MM.1S (cell line): ENCODE results near the gene ZBTB7C.

ENCODE experiments used
- DNase-seq: peaks from one replicate; pipeline ENCODE4 v3.0.0-alpha.2; 2015
- H2AFZ ChIP-seq: fragments of 300-600 bp; sonication (generic); 2 replicates; pipeline ENCODE4 v1.6.0; 2016; ENCODE audit warnings: antibody characterized with exemption, low read length
- H3F3A ChIP-seq: fragments of 300-600 bp; sonication (generic); 2 replicates; pipeline ENCODE4 v1.6.1; 2016; ENCODE audit warnings: mild to moderate bottlenecking, antibody characterized with exemption, low read length, moderate library complexity, mixed read lengths; ENCODE audit not compliant: insufficient read depth
- H3K27ac ChIP-seq: fragments of 300-600 bp; sonication (generic); 2 replicates; pipeline ENCODE4 v1.5.1; 2016; ENCODE audit warnings: mild to moderate bottlenecking, low read length
- H3K27me3 ChIP-seq: fragments of 300-600 bp; sonication (generic); replicated peaks from 2 replicates; pipeline ENCODE4 v1.6.0; 2016; ENCODE audit warnings: low read length; ENCODE audit not compliant: insufficient read depth
- H3K36me3 ChIP-seq: fragments of 300-600 bp; sonication (generic); replicated peaks from 2 replicates; pipeline ENCODE4 v1.6.1; 2016; ENCODE audit warnings: mild to moderate bottlenecking, low read length, mixed read lengths; ENCODE audit not compliant: insufficient read depth
- H3K4me1 ChIP-seq: fragments of 300-600 bp; sonication (generic); 2 replicates; pipeline ENCODE4 v1.6.1; 2016; ENCODE audit warnings: low read length, mixed read lengths
- H3K4me2 ChIP-seq: fragments of 300-600 bp; sonication (generic); 2 replicates; pipeline ENCODE4 v1.6.0; 2016; ENCODE audit warnings: low read depth, low read length
- H3K4me3 ChIP-seq: fragments of 300-600 bp; sonication (generic); 2 replicates; pipeline ENCODE4 v1.5.1; 2016; ENCODE audit warnings: low read length, mixed read lengths
- H3K79me2 ChIP-seq: fragments of 300-600 bp; sonication (generic); 2 replicates; pipeline ENCODE4 v1.6.1; 2016; ENCODE audit warnings: mixed run types, low read length, mixed read lengths
- H3K9ac ChIP-seq: fragments of 300-600 bp; sonication (generic); 2 replicates; pipeline ENCODE4 v1.6.1; 2016; ENCODE audit warnings: low read length, mixed read lengths
- H3K9me2 ChIP-seq: fragments of 300-600 bp; sonication (generic); replicated peaks from 2 replicates; pipeline ENCODE4 v1.6.1; 2016; ENCODE audit warnings: mild to moderate bottlenecking, low read length, mixed read lengths; ENCODE audit not compliant: insufficient read depth
- H3K9me3 ChIP-seq: fragments of 300-600 bp; sonication (generic); replicated peaks from 2 replicates; pipeline ENCODE4 v1.6.1; 2016; ENCODE audit warnings: mild to moderate bottlenecking, low read length, mixed read lengths; ENCODE audit not compliant: insufficient read depth
- H4K20me1 ChIP-seq: fragments of 300-600 bp; sonication (generic); 2 replicates; pipeline ENCODE4 v1.6.1; 2016; ENCODE audit warnings: mild to moderate bottlenecking, low read length, moderate library complexity, mixed read lengths; ENCODE audit not compliant: insufficient read depth
- CTCF ChIP-seq: fragments of 300-600 bp; sonication (generic); IDR thresholded peaks from 2 replicates; pipeline ENCODE4 v1.5.1; 2016; ENCODE audit warnings: antibody characterized with exemption, low read length, mixed read lengths
- EZH2 ChIP-seq: fragments of 300-600 bp; sonication (generic); optimal IDR thresholded peaks from 2 replicates; pipeline ENCODE3; 2017; ENCODE audit warnings: low read depth, mild to moderate bottlenecking, antibody characterized with exemption, low read length, mixed read lengths
- EZH2phosphoT487 ChIP-seq: fragments of 300-600 bp; sonication (generic); IDR thresholded peaks from 2 replicates; pipeline ENCODE4 v1.6.1; 2018; ENCODE audit warnings: antibody characterized with exemption, low read length

The ZBTB7C gene

GRCh38 chr18:48393170-48393569, 16.0 kb downstream of the ZBTB7C start:
- no peak overlapping the region for H3K4me3 ChIP-seq
- H3F3A ChIP-seq: no peaks in the 10 kb centered on the region
- no peaks in the 10 kb centered on the region for H3K9me3 ChIP-seq
- no peak overlapping the region for H3K9ac ChIP-seq
- DNase-seq: no peak
- no peaks in the 10 kb centered on the region for H3K36me3 ChIP-seq
- no peaks in the 10 kb centered on the region for H3K9me2 ChIP-seq
- H3K4me1 ChIP-seq: no peaks in the 10 kb centered on the region
- no peak overlapping the region for H3K27ac ChIP-seq
- no peaks in the 10 kb centered on the region for H3K27me3 ChIP-seq
- no peaks in the 10 kb centered on the region for H3K79me2 ChIP-seq
- TF ChIP-seq EZH2phosphoT487 (no peak), EZH2 (no peak), CTCF (no peak)
- no peak overlapping the region for H3K4me2 ChIP-seq
- no peaks in the 10 kb centered on the region for H4K20me1 ChIP-seq
- H2AFZ ChIP-seq: no peak overlapping the region

- Histone ChIP-seq H3K9me3 (no peaks in the 10 kb centered on the region), H3K4me1 (no peaks in the 10 kb centered on the region), H3K9me2 (no peaks in the 10 kb centered on the region)
Measured at GRCh38 chr18:48392268-48392667, 16.9 kb downstream of the ZBTB7C start.

GRCh38 chr18:48391868-48392267, 17.3 kb downstream of the ZBTB7C start:
- no peak overlapping the region for H3K4me2 ChIP-seq
- H2AFZ ChIP-seq: no peak overlapping the region
- H3K4me3 ChIP-seq: no peak overlapping the region
- no peaks in the 10 kb centered on the region for H4K20me1 ChIP-seq
- no peaks in the 10 kb centered on the region for H3K27me3 ChIP-seq
- H3K9ac ChIP-seq: no peak overlapping the region
- DNase-seq: no peak
- H3K9me2 ChIP-seq: no peaks in the 10 kb centered on the region
- H3F3A ChIP-seq: no peaks in the 10 kb centered on the region
- H3K9me3 ChIP-seq: no peaks in the 10 kb centered on the region
- no peaks in the 10 kb centered on the region for H3K4me1 ChIP-seq
- H3K36me3 ChIP-seq: no peaks in the 10 kb centered on the region
- TF ChIP-seq CTCF: no peak
- no peak for TF ChIP-seq EZH2
- TF ChIP-seq EZH2phosphoT487: no peak
- no peak overlapping the region for H3K27ac ChIP-seq
- no peaks in the 10 kb centered on the region for H3K79me2 ChIP-seq

More at GRCh38 chr18:48392268-48392667, 16.9 kb downstream of the ZBTB7C start:
- no peaks in the 10 kb centered on the region for H3K36me3 ChIP-seq
- H3F3A ChIP-seq: no peaks in the 10 kb centered on the region
- DNase-seq: no peak
- no peak overlapping the region for H3K4me3 ChIP-seq
- H3K4me2 ChIP-seq: no peak overlapping the region
- H4K20me1 ChIP-seq: no peaks in the 10 kb centered on the region
- no peaks in the 10 kb centered on the region for H3K79me2 ChIP-seq
- H3K27ac ChIP-seq: no peak overlapping the region
- no peak overlapping the region for H2AFZ ChIP-seq
- no peaks in the 10 kb centered on the region for H3K27me3 ChIP-seq
- TF ChIP-seq EZH2: no peak
- no peak for TF ChIP-seq CTCF
- TF ChIP-seq EZH2phosphoT487: no peak
- no peak overlapping the region for H3K9ac ChIP-seq
